Peyer's patch (tissue), 4 donors: ENCODE results near the gene GJA3.

Experiments
- POLR2A ChIP-seq, 2 donors: fragments of 450-650 bp; IDR thresholded peaks; one replicate each; pipeline ENCODE4 v1.5.1; 2017; ENCODE audit warnings: antibody characterized with exemption in 2 of 2, mild to moderate bottlenecking in 2 of 2, moderate library complexity in 2 of 2
- TF ChIP-seq, protein P1 (sequence below), 6 experiments: fragments of 450-650 bp in 4 of 6; fragments of 200-600 bp in 2 of 6; sonication (generic) in 1 of 6; IDR thresholded peaks; one replicate each; pipeline ENCODE4 v1.5.1; 2017 to 2019; ENCODE audit warnings: antibody characterized with exemption in 6 of 6, mild to moderate bottlenecking in 3 of 6, moderate library complexity in 1 of 6

DNA sequence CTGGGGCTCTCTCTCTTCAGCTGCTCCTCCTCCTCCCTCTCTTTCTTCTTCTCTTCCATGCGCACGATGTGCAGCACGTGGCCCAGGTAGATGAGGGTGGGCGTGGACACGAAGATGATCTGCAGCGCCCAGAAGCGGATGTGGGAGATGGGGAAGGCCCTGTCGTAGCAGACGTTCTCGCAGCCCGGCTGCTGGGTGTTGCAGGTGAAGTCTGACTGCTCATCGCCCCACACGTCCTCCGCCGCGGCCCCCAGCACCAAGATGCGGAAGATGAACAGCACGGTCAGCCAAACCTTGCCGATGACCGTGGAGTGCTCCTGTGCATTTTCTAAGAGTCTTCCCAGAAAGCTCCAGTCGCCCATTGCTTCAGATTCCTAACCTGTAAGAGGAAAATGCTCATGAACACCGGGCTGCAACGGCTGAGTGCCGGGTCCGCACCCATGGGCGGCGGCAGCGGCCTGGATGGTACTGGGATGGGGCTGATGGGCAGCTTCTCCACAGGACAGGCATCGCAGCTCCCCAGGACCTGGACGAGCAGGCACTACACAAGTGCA lies 17.8 kb downstream of the GJA3 start:
- TF ChIP-seq, protein P1, sequence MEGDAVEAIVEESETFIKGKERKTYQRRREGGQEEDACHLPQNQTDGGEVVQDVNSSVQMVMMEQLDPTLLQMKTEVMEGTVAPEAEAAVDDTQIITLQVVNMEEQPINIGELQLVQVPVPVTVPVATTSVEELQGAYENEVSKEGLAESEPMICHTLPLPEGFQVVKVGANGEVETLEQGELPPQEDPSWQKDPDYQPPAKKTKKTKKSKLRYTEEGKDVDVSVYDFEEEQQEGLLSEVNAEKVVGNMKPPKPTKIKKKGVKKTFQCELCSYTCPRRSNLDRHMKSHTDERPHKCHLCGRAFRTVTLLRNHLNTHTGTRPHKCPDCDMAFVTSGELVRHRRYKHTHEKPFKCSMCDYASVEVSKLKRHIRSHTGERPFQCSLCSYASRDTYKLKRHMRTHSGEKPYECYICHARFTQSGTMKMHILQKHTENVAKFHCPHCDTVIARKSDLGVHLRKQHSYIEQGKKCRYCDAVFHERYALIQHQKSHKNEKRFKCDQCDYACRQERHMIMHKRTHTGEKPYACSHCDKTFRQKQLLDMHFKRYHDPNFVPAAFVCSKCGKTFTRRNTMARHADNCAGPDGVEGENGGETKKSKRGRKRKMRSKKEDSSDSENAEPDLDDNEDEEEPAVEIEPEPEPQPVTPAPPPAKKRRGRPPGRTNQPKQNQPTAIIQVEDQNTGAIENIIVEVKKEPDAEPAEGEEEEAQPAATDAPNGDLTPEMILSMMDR (IDR thresholded peaks at IDR 0.05), result no peak
- TF ChIP-seq POLR2A (IDR thresholded peaks at IDR 0.05), result no peak
